ENCODE data around the gene SLC35F1. TPM values are rescaled to one million over a fixed set of nuclear protein-coding genes. Genes with fewer than 3 reads are reported as not detected.
"Not testable (repeated sequence)": the region's sequence is repeated elsewhere in the genome, so short reads cannot be mapped to it uniquely, and the experiment has no call there.

The SLC35F1 gene
- 0.15 and 0.18 TPM in 2 replicates for total RNA-seq (2014; rRNA removed; shearing (Covaris generic))

GRCh38 chr6:117906958-117907600 lies at the start of gene SLC35F1:
Gene SLC35F1, plus strand, starts transcription at chr6:117907264.
- no peak for DNase-seq (ENCODE audit: low spot score)

GRCh38 chr6:117858601-117859000 lies 48.5 kb upstream of the SLC35F1 start:
- DNase-seq (ENCODE audit: low spot score): not testable (repeated sequence)

GRCh38 chr6:117861545-117861944 lies 45.5 kb upstream of the SLC35F1 start:
- no peak for DNase-seq (ENCODE audit: low spot score)

- no peak for DNase-seq (ENCODE audit: low spot score)
These were observed 40.5 kb upstream of the SLC35F1 start for GRCh38 chr6:117866561-117866960.

- DNase-seq (ENCODE audit: low spot score): no peak
These were observed 36.4 kb upstream of the SLC35F1 start for GRCh38 chr6:117870486-117871242.

GRCh38 chr6:117880824-117881223 lies 26.2 kb upstream of the SLC35F1 start:
- no peak for DNase-seq (ENCODE audit: low spot score)

GRCh38 chr6:117890172-117890571 lies 16.9 kb upstream of the SLC35F1 start:
- DNase-seq (ENCODE audit: low spot score): no peak

GRCh38 chr6:117906507-117906957 lies 532 bp upstream of the SLC35F1 start:
- no peak for DNase-seq (ENCODE audit: low spot score)

- no peak for DNase-seq (ENCODE audit: low spot score)
These were observed 659 bp downstream of the SLC35F1 start for GRCh38 chr6:117907601-117908245.

- no peak for DNase-seq (ENCODE audit: low spot score)
These were observed 1.4 kb downstream of the SLC35F1 start for GRCh38 chr6:117908246-117909068.

- DNase-seq (ENCODE audit: low spot score): no peak
These were observed 2.6 kb downstream of the SLC35F1 start for GRCh38 chr6:117909638-117910037.

- DNase-seq (ENCODE audit: low spot score): no peak
These were observed 3.5 kb downstream of the SLC35F1 start for GRCh38 chr6:117910549-117910948.

GRCh38 chr6:117911150-117911549 lies 4.1 kb downstream of the SLC35F1 start:
- no peak for DNase-seq (ENCODE audit: low spot score)

- no peak for DNase-seq (ENCODE audit: low spot score)
These were observed 4.6 kb downstream of the SLC35F1 start for GRCh38 chr6:117911660-117912059.

- DNase-seq (ENCODE audit: low spot score): no peak
These were observed 8.8 kb downstream of the SLC35F1 start for GRCh38 chr6:117915846-117916245.

- no peak for DNase-seq (ENCODE audit: low spot score)
These were observed 9.4 kb downstream of the SLC35F1 start for GRCh38 chr6:117916483-117916882.

- no peak for DNase-seq (ENCODE audit: low spot score)
These were observed 10.1 kb downstream of the SLC35F1 start for GRCh38 chr6:117917176-117917575.

- DNase-seq (ENCODE audit: low spot score): no peak
These were observed 11.4 kb downstream of the SLC35F1 start for GRCh38 chr6:117918454-117918853.

- DNase-seq (ENCODE audit: low spot score): no peak
These were observed 12.2 kb downstream of the SLC35F1 start for GRCh38 chr6:117919275-117919674.

GRCh38 chr6:117919775-117920729 lies 13.0 kb downstream of the SLC35F1 start:
- DNase-seq (ENCODE audit: low spot score): no peak

- DNase-seq (ENCODE audit: low spot score): no peak
These were observed 17.6 kb downstream of the SLC35F1 start for GRCh38 chr6:117924690-117925089.
